Measurements from ENCODE around the gene SLC35A2.
"Not testable (repeated sequence)": the region's sequence is repeated elsewhere in the genome, so short reads cannot be mapped to it uniquely, and the experiment has no call there.

Gene SLC35A2

GRCh38 chrX:48901069-48901468, 10.4 kb downstream of the SLC35A2 start:
- DNase-seq: no peak

GRCh38 chrX:48899078-48899410, 12.4 kb downstream of the SLC35A2 start:
- no peak for DNase-seq

GRCh38 chrX:48897625-48898306, 13.7 kb downstream of the SLC35A2 start, which contains the start of the genes PQBP1 and TIMM17B:
Gene PQBP1, plus strand, starts transcription at chrX:48897930. Its CDS starts 580 bp downstream, at chrX:48898510.
Gene TIMM17B, minus strand, starts transcription at chrX:48897768. Its CDS starts 19 bp downstream, at chrX:48897749.
- peak; percentile 92 for DNase-seq

GRCh38 chrX:48897157-48897624, 14.3 kb downstream of the SLC35A2 start:
- DNase-seq: peak; percentile 79

DNA sequence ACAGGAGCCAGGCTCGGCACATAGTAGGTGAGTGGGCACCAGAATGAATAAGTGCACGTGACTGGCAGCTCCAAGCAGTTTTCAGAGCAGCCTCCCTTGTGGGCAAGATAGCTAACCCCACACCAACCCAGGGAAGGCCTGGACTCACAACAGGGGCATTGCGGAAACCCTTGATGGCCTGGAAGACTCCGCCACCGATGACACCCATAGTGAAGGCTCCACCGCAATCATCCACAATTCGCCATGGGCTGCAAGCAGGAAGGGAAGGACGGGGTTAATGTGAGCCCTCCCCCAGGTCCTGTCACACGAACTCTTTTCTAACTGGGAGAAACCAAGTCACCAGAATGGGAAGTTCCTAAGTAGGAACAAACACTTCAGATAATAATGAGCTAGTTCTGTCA, 14.8 kb downstream of the SLC35A2 start:
- DNase-seq: no peak

GRCh38 chrX:48894891-48895290, 16.6 kb downstream of the SLC35A2 start:
- DNase-seq: no peak

DNA sequence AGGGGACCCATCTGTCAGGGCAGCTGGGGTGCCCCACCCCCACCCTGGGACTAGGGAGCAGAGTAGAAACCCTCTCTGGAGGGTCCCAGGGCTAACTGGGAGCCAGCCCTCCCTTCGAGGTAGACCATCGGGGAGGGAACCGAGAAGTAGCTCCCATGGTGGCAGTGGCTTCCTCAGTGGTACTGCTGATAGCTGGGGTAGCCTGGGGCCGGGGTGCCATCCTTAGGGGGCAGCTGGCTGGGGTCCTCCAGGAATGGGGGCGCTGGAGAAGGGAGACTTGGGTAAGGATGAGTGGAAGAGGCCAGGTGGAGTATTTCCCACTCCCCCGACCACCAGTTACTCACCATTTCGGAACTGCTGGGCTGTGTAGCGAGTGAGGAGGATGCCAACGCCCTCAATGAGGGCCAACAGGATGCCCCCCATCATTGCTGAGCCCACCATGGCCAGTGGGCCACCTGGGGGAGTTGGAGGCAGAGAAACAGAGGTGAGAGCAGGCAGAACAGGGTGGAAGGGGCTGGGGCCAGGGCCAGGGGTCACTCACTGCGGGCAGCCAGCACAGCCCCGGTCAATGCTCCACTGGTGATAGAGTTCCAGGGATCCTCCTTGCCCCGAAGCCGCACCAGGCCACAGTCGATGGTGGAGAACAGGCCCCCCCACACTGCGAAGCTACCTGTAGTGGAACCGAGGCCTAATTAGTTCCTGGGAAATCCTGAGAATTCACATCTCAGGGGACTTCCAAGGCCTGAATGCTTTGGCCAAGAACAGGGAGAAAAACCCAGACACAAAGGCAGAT, 17.7 kb downstream of the SLC35A2 start:
- DNase-seq: no peak

DNA sequence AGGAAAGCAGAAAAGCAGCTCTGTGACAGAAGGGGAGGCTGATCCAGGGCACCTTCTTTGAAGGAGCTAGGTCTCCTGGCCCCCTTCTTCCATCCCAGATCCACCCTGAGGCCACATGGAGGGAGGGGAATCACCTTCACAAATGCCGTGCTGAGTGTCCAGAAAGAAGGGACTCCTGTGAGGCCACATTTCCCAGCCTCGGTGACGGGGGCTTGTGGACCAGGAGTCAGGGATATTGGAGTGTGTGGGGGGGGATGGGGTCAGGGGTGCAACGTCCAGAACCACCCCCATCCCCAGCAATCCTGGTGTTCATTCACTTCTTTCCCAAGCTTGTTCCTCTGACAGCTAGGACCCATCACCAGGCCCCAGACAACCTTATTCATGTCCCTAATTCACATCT, 18.6 kb downstream of the SLC35A2 start:
- DNase-seq: no peak

DNA sequence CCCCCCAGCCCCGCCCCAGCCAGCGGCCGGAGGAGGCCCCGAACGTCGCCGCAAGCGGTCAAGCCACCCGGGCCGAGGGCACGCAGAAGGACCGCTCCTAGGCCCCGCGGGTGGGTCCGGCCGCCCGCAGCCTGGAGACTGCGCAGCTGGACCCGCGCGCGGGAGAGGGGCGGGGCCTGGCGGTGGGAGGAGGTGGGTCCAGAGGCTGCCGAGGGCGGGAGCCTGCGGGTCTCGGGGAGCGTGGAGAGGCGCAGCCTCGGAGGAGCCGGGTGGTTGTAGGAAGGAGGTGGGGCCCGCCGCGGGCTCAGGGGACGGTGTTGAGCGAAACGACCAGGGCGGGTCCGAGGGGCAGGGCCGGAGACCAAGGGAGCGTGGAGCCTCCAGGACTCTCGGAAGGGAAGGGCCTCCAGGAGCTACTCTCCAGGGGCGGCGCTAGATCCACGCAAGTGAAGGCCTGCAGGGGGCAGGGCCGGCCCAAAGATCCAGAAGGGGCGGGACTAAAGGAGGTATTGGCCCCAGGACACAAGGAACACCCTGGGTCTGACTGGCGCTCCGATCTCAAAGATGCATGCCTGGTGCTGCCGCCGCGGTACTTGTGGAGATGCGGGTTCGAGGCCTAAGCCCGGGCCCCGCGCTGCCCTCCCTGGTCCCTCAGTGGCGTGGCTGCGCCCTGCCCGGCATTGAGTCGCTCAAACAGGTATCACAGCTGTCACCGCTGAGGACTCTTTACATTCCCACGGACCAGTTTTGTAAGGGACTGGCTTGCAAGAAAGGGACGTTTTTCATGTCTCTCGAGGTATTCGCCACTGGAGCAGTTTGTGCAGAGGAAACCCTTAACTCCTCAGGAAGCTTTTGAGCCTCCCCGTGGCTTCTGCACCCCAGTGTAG, 19.8 kb downstream of the SLC35A2 start:
- peak; percentile 82 for DNase-seq

GRCh38 chrX:48890934-48891401, 20.5 kb downstream of the SLC35A2 start:
- DNase-seq: no peak

DNA sequence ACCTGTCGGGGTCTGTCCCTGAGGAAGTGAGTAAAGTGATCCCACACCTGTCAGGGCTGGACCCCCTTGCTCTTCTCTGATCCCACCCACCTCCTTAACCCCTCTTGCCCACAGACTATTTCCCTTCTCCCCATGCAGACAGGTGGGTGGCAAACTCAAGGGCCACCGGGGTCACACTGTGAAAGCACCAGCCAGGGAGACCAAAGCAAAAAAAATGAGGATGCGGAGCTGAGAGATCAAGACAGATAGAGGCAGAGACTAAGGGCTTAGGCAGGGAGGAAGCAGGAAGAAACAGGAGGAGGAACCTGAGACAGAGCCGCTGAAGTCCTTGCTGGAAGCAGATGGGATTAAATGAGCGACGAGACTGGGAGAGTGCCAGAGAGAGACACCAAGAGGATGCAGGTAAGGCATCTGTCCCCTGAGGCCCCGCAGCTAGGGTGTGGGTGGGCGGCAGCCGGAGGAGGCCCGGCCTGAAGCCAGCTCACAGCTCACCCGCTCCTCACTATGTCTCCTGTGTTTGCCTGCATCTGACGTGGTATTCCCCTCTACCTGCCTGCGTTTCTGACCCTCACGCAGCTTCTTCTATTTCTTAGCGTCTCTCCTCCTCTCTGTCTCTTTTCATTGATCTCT, 21.0 kb downstream of the SLC35A2 start:
- no peak for DNase-seq

GRCh38 chrX:48886586-48886985, 24.9 kb downstream of the SLC35A2 start:
- DNase-seq: not testable (repeated sequence)

DNA sequence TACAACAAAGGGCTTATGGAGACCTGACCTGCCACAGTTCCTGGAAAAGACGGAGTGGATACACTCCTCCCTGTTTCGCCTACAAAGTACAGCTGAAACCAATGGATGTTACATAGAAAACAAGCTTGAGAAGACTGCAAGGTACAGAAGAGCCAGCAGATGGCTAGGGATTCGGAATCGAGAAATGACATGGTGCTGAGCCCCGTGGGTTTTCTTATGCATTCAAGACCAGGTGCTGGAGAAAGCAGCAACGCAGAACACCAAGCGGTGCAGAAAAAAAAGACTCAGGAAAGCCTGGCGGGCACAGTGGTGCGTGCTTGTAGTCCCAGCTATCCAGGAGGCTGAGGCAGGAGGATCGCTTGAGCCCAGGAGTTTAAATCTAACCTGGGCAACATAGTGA, 27.7 kb downstream of the SLC35A2 start:
- no peak for DNase-seq

GRCh38 chrX:48876944-48877343, 34.5 kb downstream of the SLC35A2 start:
- DNase-seq: not testable (repeated sequence)

- not testable (repeated sequence) for DNase-seq
These were observed 39.4 kb downstream of the SLC35A2 start for GRCh38 chrX:48872017-48872416.

DNA sequence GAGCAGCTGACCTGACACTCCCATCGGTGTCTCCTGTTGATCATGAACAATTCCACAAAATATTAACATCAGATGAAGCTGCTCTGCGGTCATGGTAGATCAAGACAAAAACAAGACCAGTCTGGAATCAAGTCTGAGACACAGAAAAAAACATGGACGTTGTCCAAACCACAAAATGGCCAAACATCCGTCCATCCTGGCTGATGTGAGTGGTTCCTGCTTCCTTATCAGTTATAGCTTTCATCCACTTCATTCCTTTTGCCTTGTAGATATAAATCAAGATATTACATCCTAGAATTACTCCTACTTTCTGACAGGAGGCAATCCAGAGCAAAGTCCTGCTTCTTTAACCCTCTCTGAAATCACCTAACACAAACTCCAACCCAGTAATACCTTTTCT, 47.2 kb downstream of the SLC35A2 start:
- no peak for DNase-seq

DNA sequence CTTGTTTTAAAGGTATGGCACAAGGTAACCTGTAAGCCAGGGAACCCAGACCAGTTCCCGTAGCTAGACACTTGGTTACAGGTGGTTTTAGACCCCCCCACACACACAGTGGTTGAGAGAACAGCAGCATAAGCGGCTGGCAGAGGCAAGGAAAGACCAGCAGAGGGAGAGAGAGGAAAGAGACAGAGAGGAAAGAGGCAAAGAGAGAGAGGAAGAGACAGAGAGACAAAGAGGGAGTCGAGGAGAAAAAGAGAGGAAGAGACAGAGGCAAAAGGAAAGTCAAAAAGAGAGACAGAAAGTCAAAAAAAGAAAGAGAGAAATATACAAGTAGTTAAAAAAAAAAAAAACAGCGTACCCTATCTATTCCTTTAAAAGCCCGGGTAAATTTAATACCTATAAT, 56.5 kb downstream of the SLC35A2 start:
- DNase-seq: peak; percentile 21

GRCh38 chrX:48854121-48854804, 57.2 kb downstream of the SLC35A2 start:
- DNase-seq: not testable (repeated sequence)

DNA sequence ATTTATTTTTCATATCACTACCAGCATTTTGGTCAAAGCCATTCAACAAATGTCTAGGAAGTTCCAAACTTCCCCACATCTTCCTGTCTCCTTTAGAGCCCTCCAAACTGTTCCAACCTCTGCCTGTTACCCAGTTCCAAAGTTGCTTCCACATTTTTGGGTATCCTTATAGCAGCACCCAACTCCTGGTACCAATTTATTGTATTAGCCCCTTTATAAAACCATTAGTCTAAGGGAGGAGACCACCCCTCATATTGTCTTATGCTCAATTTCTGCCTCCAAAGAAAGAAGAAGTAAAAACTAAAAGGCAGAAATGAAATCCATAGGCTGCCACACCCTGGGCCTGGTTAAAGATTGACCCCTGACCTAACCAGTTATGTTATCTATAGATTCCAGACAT, 58.0 kb downstream of the SLC35A2 start:
- DNase-seq: not testable (repeated sequence)

All from CD4-positive, alpha-beta T cell treated with Interleukin-12 subunit alpha and Interleukin-12 subunit beta, for 1 hour (primary cell).